ENCODE measurements around the gene RBM33.

- TF ChIP-seq, protein P1, sequence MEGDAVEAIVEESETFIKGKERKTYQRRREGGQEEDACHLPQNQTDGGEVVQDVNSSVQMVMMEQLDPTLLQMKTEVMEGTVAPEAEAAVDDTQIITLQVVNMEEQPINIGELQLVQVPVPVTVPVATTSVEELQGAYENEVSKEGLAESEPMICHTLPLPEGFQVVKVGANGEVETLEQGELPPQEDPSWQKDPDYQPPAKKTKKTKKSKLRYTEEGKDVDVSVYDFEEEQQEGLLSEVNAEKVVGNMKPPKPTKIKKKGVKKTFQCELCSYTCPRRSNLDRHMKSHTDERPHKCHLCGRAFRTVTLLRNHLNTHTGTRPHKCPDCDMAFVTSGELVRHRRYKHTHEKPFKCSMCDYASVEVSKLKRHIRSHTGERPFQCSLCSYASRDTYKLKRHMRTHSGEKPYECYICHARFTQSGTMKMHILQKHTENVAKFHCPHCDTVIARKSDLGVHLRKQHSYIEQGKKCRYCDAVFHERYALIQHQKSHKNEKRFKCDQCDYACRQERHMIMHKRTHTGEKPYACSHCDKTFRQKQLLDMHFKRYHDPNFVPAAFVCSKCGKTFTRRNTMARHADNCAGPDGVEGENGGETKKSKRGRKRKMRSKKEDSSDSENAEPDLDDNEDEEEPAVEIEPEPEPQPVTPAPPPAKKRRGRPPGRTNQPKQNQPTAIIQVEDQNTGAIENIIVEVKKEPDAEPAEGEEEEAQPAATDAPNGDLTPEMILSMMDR (conservative IDR thresholded peaks at IDR 0.05; ENCODE audit: low read depth, low read length): no peak
- TF ChIP-seq MAFK (IDR thresholded peaks at IDR 0.05; ENCODE audit: low read depth, low read length): no peak
- no peak for TF ChIP-seq RFX5 (IDR thresholded peaks at IDR 0.05; ENCODE audit: low read depth, low read length)
- no peak for TF ChIP-seq POLR2A (IDR thresholded peaks at IDR 0.05; ENCODE audit: low read depth, low read length)
- TF ChIP-seq RAD21 (IDR thresholded peaks at IDR 0.05; ENCODE audit: low read length): no peak
- TF ChIP-seq MXI1 (IDR thresholded peaks at IDR 0.05; ENCODE audit: borderline replicate concordance, low read depth, low read length): no peak
- no peak for TF ChIP-seq MAZ (IDR thresholded peaks at IDR 0.05; ENCODE audit: borderline replicate concordance, low read depth, low read length)
- TF ChIP-seq ELK1 (IDR thresholded peaks at IDR 0.05; ENCODE audit: borderline replicate concordance, low read depth, low read length): no peak
Measured at GRCh38 chr7:155682484-155682883, 38.0 kb downstream of the RBM33 start.
